Hematopoietic multipotent progenitor cell treated with erythropoietin and hydrocortisone succinate and interleukin-3 and kit ligand, for 15 days (in vitro differentiated cells): ENCODE data around the gene TMEM109.

Experiments used
- DNase-seq: peaks from one replicate; pipeline ENCODE4 v3.0.0-alpha.2; 2015; ENCODE audit warnings: low spot score

The TMEM109 gene

DNA sequence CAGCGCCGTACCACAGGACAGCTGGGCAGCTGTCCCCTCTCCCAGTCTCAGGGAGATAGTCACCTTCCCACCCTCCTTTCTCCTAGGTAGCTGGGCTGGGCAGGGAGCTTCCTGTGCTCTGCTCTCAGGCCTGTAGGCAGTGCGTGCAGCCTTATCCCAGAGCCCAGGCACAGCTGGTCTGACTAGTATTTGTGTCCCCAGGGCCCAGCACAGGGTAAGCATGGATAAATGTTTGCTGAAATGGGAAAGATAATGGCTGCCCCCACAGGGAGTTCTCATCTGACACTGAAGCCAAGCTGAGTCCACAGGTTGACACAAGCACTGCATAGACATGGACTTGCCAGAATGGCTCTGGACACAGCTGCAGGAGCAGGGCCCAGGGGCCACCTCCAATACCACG is 28.3 kb downstream of the TMEM109 start:
- DNase-seq = no peak

DNA sequence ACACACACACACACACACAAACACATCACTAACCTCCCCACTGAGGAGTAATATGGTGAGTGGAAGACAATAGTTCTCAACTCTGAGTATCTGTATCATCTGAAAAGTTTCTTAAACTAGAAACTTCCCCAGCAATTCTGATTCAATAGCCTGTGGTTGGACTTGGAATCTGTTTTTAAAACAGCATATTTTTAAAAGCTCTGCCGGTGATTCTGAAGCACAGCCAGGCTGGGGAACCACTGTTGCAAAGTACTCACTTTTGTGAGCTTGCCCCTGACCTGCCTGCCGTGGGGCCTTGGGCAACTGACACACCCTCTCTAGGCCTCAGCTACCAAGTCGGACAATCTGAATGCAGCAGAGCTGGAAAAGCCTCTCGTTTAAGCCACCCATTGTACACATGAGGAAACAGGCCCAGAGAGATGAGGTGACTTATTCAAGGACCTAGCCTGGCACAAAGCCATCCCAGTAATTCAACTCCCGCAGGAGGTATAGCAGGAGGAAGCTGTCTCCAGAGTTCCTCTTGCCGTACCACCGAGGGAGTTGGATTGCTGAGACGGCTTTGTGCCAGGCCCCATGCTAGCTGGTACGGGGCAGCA is 29.1 kb downstream of the TMEM109 start:
- DNase-seq = no peak

DNA sequence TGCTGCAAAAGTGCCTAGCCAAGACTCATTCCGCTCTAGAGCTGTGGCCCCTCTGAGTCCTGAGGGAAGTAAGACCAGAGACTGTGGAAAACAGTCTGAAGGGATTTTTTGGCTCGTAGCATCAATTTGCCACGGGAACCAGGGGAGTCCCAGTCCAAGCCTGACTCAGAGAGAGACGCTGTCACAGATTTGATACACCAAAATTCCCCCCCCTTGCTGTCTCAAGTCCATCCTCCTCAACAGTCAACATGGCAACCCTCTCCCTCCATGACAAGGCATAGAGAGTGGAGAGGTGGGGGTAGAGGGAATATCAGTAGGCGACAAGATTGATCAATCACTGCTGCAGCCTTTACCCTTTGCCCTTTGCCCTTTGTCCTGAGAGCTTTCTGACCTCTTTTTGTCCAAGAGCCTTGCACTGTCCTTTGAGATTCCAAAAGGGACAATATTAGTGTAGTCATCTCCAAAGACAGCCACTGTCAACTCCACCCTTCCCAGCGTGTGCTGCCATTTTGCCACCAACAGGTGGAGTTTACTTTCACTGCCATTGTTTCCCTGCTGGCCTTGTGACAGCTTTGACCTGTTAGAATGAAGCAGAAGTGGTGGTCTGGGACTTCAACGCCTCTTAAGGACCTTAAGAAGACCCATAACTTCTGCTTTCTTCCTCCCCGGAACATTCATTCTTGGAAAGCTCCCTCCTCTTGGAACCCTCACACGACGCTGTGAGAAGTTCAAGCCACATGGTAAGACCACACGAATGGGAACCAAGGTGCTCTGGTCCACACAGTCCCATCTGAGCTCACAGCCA is 30.7 kb downstream of the TMEM109 start:
- DNase-seq = no peak

DNA sequence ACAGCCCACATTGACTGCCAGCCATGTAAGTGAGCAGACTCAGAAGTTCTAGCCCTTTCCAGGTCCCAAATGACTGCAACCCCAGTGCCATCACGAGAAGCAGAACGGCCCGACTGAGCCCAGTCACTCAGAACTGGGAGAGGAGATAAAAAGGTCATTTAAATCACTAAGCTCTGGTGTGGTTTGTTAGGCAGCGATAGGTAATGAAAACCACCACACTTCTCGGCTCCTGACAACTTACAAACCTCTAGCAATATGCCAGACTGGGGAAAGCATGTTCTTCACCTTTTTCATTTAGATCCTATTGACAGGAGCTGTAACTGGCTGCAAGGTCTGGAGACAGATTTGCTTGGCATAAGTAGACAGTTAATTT is 31.3 kb downstream of the TMEM109 start:
- no peak for DNase-seq

DNA sequence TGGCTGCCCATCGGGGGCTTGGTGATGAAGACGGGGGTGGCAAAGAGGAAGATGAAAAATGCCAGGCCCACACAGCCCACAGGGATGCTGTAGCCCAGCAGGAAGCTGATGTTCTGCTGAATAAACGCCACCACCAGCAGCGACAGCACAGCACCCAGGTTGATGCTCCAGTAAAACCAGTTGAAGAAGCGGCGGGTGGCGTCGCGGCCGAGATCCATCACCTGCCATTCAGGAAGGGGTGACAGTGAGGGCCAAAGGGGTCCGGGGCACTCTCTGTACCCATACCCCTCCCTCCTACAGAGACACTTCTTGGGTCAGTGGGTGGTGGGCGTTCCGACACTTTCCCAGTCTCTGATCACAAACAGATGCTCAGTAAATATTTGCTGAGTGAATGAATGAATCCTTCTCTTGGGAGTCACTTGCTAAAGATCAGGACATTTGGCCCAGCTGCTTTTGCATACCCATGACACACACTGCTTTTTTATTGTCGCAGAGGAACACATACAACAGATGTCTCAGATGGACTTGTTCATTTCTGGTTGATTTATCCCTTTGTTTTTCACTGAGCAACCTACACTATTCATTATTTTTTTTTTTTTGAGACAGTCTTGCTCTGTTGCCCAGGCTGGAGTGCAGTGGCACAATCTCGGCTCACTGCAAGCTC is 32.8 kb downstream of the TMEM109 start:
- DNase-seq = no peak

DNA sequence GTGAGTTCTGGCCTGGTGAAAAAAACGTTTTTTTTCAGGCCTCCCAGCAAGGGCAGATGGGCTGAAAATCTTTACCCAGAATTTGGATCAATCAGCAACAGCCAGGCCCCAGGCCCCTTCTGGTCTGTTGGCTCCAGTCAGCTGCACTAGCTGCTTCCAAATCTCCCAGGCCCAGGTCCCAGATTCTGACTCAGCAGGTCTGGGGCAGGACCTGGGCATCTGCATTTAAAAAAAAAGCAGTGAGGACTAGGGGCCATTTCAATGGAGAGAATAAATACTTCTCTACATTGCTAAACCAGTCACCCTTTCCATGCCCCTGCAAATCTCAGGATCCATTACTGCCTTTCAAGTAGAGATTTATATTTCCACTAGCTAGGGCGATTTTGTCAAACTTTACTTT is 33.7 kb downstream of the TMEM109 start:
- DNase-seq = no peak

DNA sequence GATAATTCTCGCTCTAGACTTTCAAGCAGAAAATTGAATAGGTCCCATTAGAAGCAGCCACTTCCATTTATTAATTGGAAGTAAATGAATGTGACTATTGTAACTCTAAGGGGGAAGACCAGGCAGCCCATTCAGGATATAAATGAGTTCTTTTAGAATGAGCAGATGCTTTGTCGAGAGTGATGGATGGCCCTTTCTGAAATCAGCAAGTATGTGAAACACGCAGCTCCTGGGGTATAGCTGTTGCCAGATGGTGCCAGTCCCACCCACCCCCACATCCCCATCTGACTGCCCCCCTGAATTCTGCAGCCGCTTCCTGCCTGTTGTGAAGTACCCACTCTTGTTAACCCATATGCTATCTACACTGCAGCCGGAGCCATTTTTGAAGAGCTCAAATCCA is 34.3 kb downstream of the TMEM109 start:
- DNase-seq = no peak

DNA sequence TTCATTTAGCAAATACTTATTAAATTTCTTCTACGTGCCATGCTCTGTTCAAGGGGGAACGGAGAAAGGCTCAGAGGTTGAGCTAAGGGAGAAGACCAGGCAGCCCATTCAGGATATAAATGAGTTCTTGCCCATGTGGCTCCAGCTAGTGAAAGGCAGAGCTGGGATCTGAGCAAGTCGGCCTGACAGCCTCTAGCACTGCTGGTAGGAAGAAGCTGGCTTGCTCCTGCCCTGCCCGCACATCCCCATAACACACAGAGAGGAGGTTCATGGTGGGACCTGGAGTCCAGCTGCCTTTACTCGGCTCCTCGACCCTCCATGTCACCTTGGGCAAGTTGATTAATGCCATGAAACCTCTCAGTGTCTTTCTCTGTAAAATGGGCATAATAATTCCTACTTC is 36.1 kb downstream of the TMEM109 start:
- no peak for DNase-seq

DNA sequence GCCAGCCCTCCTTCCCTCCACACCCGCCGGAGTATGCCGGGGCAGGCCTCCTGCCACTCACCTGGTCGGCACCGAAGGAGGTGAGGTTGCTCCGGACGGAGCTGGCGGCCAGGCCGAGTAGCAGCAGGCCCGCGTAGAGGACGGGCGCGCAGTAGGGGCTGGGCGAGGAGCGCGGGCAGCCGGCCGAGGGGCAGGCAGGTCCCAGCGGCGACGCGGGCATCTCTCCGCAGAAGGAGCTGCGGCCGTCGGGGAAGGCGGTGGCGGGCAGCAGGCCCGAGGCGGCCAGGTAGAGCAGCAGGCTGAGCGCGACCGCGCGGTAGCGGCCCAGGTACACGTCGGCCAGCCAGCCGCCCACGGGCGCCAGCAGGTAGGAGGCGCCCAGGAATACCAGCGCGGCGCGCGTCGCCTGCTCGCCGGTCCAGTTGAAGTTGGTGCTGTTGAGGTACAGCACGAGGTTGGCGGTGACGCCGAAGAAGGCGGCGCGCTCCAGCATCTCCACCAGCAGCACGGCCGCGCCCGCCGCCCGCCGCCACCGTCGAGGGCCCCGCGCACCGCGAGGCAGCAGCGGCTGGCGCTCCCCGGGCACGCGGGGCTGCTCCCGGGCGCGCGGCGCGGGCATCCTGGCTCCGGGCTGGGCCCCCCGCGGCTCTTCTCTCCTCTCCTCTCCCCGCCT is 37.1 kb downstream of the TMEM109 start:
- no peak for DNase-seq

DNA sequence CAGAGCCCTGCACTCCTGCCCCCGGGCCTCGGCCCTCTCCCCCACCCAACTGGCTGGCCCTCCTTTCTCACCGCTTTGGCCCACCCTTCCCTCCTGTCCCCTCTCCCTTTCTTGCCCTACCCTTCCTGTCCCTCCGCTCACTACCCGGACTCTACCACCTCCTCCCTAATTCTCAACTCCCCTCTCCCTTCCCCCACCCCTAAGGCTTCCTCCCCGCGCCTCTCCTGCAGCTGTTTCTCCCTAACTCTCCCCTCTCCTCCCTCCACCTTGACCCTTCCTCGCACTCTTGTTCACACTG is 37.6 kb downstream of the TMEM109 start:
- no peak for DNase-seq

DNA sequence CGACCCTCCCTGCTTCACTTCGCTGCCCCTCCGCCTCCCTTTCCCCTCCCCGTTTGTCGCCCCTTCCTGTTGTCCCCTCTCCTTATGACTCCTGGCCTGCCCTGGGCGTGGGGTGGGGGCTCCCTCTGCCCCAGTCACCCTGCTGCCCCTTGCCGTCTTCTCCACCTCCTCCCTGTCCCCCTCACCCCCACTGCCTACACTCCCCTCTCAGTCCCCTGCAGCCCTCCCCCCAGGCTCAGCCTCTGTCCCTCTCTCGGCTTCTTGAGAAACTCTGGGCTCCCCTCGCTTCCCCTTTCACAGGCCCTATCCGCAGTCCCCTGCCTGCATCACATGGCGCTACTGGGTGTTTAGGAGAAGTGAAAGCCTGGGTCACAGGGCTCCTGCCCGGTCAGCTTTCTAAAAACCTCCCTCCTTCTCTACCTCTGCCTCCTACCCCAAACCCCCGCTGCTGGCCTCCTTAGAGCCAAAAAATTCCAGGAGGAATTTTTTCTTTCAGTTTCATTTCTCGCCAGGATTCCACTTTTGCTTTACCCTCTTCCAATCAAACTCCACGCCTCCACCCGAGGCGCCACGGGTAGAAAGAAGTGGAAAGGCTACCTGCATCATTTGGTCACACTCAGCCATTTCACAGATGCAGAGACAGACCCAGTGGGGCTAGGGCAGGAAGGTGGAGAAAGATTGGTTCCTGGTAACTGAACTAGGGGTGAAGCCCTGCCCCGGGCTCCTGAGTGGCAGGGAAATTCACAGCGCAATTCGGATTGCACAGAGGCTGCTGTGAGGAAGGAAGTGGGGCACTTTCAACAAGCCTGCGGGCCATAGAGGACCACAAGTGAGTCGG is 38.2 kb downstream of the TMEM109 start, which contains the start of gene SLC15A3:
Gene SLC15A3, minus strand, starts transcription at position 273 of the 838 bp plus-strand sequence. CDS start 625 bp downstream, outside the sequence.
- no peak for DNase-seq

DNA sequence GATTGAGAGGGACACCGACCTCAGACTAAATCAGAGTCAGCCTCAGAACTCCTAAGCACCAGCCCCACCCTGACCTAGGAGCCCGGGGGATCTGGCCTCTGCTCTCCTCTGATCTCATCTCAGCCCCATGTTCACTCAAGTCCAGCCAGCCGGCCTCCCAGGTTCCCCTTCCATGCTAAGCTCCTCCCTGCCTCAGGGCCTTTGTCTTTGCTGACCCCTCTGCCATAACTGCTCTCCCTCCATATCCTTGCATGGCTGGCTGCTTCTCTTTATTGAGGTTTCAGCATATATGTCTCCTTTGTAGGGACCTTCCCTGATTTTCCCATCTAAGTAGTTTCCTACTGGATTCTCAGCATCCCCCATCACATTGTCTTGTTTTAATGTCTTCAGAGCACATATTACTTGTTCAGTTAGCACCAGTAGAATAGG is 38.8 kb downstream of the TMEM109 start:
- no peak for DNase-seq

DNA sequence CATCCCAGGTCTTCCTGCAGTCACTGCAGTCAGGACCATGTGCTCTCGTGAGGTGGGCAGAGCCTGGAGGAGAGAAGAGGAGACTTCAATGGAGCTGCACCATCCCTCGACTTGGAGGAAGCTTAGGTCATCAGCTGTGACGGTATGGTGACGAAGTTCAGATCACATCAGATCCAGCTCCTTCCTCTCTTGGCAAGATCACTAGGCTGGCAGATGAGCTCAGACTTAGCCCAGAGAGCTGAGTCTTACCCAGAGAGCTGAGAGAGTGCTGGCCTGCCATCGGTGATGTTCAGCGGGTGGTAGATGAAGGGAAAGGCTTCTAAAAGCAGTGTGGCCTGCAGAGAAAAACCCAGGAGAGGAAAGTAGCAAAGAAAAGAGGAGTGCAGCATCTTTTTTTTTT is 39.8 kb downstream of the TMEM109 start:
- DNase-seq = no peak

DNA sequence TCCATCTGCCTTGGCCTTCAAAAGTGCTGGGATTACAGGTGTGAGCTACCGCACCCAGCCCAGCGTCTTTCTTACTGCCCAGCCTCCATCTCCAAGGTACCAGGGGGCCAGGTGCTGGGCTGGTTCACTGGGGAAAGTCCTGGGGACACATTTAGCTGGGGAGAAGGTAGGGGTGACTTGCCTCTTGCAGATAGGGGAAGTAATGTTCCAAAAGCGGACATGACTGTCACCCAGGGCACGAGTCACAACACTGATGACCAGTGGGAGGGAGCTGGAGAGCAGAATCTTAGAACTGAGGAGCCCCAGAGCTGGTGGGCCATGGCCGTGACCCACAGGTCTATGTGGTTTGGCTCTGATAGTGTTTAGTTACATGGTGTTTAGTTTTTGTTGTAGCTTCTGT is 40.5 kb downstream of the TMEM109 start:
- DNase-seq = no peak

DNA sequence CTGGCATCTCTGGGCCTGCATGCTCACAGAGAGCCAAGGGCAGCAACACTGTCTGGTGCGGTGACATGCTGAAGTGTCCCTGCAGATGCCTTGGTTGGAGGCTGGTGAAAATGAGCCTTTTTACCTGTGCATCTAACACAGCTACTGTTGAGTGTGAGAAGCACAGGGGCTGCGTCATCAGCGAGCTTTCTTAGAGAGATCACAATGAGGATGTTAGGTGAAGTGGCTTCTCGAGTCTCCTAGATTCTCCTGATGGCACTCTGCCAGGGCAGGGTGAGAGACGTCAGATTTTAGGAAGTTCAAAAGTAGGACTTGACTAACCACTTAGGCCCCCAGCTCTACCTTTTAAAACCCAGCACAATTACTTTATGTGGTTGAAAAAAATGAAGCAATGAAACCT is 41.6 kb downstream of the TMEM109 start:
- no peak for DNase-seq

DNA sequence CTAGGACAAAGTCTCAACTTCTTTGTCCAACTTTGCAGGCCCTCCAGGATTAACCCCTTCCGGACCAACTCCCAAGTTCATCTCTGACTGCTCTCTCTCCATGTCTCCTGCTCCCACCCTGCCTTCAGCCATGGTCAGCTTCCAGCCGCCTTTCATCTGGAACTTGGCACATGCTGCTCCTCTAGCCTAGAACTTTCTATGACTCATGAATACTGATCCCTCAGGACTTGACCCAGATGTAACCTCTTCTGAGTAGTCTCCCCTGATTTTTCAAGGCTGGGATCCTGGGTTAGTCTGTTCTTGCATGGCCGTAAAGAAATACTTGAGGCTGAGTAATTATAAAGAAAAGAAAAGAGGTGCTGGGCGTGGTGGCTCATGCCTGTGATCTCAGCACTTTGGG is 43.2 kb downstream of the TMEM109 start:
- no peak for DNase-seq

DNA sequence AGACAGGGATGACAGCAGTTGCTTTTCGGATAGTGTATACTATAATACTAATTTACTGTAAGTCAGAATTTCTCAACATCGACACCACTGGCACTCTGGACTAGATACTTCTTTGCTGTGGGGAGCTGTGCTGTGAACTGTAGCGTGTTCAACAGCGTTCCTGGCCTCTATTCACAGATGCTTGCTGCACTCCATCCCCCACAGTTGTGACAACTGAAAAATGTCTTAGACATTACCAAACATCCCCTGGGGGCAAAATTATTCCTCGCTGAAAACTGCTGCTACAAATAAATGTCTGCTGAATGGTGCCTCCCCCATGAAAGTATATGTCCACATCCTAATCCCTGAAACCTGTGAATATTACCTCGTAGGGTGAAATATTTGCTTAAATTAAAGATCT is 45.5 kb downstream of the TMEM109 start:
- no peak for DNase-seq

DNA sequence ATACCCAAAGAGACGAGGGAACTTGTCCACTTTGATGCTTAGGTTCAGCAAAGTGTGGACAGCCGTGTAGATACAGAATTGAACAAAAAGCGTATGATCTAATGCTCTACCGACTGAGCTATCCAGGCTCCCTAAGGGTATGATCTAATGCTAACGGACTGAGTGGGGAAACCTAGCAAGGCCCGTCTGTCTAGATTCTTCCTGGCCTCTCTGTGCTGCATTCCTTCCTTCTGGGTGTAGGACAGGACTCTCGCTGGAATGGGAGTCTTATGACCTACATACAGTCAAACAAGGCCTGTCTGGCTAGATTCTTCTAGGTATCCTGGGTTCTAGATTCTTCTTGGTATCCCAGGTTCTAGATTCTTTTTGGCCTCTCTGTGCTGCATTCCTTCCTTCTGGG is 46.4 kb downstream of the TMEM109 start:
- DNase-seq = no peak

DNA sequence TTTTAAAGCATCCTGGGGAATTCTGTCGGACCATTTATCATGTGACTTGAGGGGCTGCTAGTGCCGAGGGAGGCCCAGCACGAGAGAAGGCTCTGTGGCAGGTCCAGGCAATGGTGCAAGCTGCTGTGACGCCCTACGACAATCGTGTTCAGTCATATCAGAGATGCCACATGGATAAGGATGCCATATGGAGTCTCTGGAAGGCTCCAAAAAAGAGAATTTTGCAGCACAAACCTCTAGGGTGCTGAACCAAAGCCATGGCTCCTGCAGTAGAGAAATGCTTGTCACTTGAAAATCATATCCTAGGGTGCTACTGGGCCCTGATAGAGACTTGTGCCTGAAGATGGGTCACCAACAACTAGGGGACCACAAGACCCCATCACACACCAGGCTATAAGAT is 50.8 kb downstream of the TMEM109 start:
- no peak for DNase-seq

DNA sequence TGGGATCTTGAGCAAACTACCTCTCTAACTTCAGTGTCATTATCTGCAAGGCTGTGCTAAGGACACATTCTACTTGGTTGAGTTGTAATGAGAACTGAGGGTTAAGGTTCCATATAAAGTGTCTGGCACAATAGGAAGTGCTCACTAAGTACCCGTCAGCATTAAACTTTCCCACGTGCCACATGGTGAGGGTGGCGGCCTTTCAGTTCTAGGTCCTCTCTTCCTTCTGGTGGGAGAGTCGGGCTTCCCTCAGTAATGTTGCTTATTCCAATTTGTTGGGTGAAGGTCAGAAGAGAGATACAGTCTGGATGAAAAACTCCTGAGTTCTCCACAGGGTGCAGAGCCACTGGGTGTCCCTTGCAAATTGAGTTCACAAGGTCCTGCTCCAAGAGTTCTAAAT is 52.9 kb downstream of the TMEM109 start:
- no peak for DNase-seq

DNA sequence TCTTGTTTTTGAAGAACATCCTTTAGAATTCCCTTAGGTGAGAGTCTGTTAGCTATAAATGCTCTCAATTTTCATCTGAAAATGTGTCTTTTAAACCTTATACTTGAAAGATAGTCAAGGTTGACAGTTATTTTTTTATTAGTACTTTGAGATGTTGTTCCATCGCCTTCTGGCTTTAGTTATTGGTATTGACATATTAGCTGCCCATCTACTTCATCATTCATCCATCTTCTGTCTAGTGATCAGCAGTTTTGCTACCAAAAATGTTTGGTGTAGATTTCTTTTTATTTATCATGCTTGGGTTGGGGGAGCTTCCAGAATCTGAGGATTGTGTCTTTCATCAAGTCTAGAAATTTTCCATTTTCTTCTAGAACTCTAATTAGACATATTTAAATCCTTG is 54.3 kb downstream of the TMEM109 start:
- DNase-seq = no peak

DNA sequence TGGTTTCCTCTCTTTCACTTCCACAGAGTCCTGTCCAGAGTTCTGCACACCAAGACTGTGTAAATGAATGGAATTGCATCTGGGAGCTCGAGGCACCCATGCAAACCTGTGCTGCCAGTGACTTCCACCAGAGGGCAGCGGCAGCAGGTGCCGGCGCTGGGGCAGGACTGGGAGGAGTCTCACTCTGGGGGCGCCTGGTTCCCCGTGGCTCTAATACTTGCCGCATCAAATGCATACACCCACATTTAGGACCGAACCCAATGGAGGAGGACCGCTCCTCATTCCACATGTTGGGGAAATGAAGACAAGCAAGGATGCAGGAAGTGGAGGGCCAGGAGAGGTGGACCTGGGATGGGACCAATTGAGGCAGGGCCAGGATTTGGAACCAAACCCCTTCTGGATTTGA is 56.4 kb downstream of the TMEM109 start:
- peak; percentile 37 for DNase-seq
